Sigmoid colon (tissue), 7 donors: ENCODE results near the gene PRLR. TPM values are rescaled to one million over a fixed set of nuclear protein-coding genes. Genes with fewer than 3 reads are reported as not detected.
A peak's percentile ranks its signal among the peaks of the same experiment; 100 is the strongest.

ENCODE experiments used
- DNase-seq: peaks from one replicate; pipeline ENCODE4 v3.0.0-alpha.2; 2019
- H3K27ac ChIP-seq, 4 donors: fragments of 200-600 bp; sonication (generic); one replicate each; pipeline ENCODE4 v1.5.1; 2016 to 2019; ENCODE audit warnings: mild to moderate bottlenecking in 1 of 4
- H3K27me3 ChIP-seq, 3 donors: fragments of 200-600 bp; sonication (generic); one replicate each; pipeline ENCODE4 v1.5.1; 2019; ENCODE audit warnings: mild to moderate bottlenecking in 1 of 3
- H3K36me3 ChIP-seq, 4 donors: fragments of 200-600 bp; sonication (generic); one replicate each; pipeline ENCODE4 v1.5.1; 2016 to 2019
- H3K4me1 ChIP-seq, 4 donors: fragments of 200-600 bp; sonication (generic); one replicate each; pipeline ENCODE4 v1.5.1; 2017 to 2019
- H3K4me3 ChIP-seq, 4 donors: fragments of 200-600 bp; sonication (generic); one replicate each; pipeline ENCODE4 v1.5.1; 2017 to 2019; ENCODE audit warnings: mild to moderate bottlenecking in 2 of 4, moderate library complexity in 1 of 4
- H3K9me3 ChIP-seq, 4 donors: fragments of 200-600 bp in 3 of 4; sonication (generic) in 3 of 4; one replicate each; pipeline versions ENCODE4 v1.5.1 to v1.6.1; 2013 to 2019
- CTCF ChIP-seq, 4 experiments: fragments of 450-650 bp in 3 of 4; fragments of 200-600 bp in 1 of 4; IDR thresholded peaks; one replicate each; pipeline ENCODE4 v1.5.1; 2016 to 2019; ENCODE audit warnings: antibody characterized with exemption in 4 of 4, mild to moderate bottlenecking in 3 of 4, moderate library complexity in 2 of 4
- EP300 ChIP-seq, 4 donors: sonication (generic); formaldehyde crosslinking; IDR thresholded peaks; one replicate each; pipeline ENCODE4 v1.6.1; 2017; ENCODE audit warnings: antibody characterized with exemption in 4 of 4
- POLR2A ChIP-seq, 2 donors: fragments of 450-650 bp; IDR thresholded peaks; one replicate each; pipeline ENCODE4 v1.6.1; 2016; ENCODE audit warnings: antibody characterized with exemption in 2 of 2, mild to moderate bottlenecking in 2 of 2, moderate library complexity in 2 of 2
- POLR2AphosphoS5 ChIP-seq, 4 donors: sonication (generic); formaldehyde crosslinking; IDR thresholded peaks; one replicate each; pipeline ENCODE4 v1.6.1; 2017; ENCODE audit warnings: antibody characterized with exemption in 4 of 4
- WGBS, 2 donors: extraction: QIAGEN DNeasy Blood & Tissue Kit; methylation state at CpG; one replicate each; pipeline ENCODE4 v1.1.7; 2013; 5-methylcytosine and 5-hydroxymethylcytosine counted together
- intact Hi-C: fragments of 100-400 bp; cut with DNase I; formaldehyde crosslinking; loops from one replicate; pipeline ENCODE4 v1.15.1; 2023
- polyA plus RNA-seq, 3 donors: library from polyadenylated mRNA; stranded (reverse); fragments of 200-250 nt; gene quantifications; one replicate each; pipeline ENCODE4 v1.2.3, GENCODE V29; 2013
- total RNA-seq, 4 donors: library from RNA; depleted of rRNA; stranded (reverse); fragments of >200 nt; gene quantifications; one replicate each; pipeline ENCODE4 v1.1.0, GENCODE V29; 2016
- donor health status: healthy with polysubstance abuse.
- donor health status: Bipolar disorder and iron deficiency.
- donor health status: healthy.

PRLR gene
- total and polyA plus RNA-seq, 7 donors: 0.60 to 1.9 (median 0.95) TPM

GRCh38 chr5:35229076-35230037, 930 bp downstream of the PRLR start:
- peaks cover 0 to 46% (median 29%) of the 10 kb centered on the region in 3 donors for H3K27me3 ChIP-seq
- H3K36me3 ChIP-seq: no peaks in the 10 kb centered on the region
- H3K27ac ChIP-seq: peak overlapping the region in 2 of 4 donors; percentile 12 to 21
- peaks cover 0 to 19% (median 14%) of the 10 kb centered on the region in 4 donors for H3K4me1 ChIP-seq
- no peak for DNase-seq
- no peaks in the 10 kb centered on the region for H3K9me3 ChIP-seq
- no peak for TF ChIP-seq POLR2AphosphoS5 (IDR thresholded peaks at IDR 0.05)
- H3K4me3 ChIP-seq: peak overlapping the region; percentile 27 to 50 (median 44)
- intact Hi-C loops: no loop called here
- WGBS, 2 donors: 4 to 8% methylated on average over 30 of the region's 30 CpGs

GRCh38 chr5:35228310-35228709, 2.0 kb downstream of the PRLR start:
- WGBS, 2 donors: 49 to 50% methylated on average over 2 of the region's 2 CpGs
- TF ChIP-seq CTCF (IDR thresholded peaks at IDR 0.05) (no peak), POLR2A (IDR thresholded peaks at IDR 0.05) (no peak), POLR2AphosphoS5 (IDR thresholded peaks at IDR 0.05) (no peak), EP300 (IDR thresholded peaks at IDR 0.05) (no peak)
- Histone ChIP-seq H3K4me3 (no peak overlapping the region), H3K9me3 (no peaks in the 10 kb centered on the region), H3K27ac (no peak overlapping the region), H3K4me1 (peaks cover 0 to 19% (median 14%) of the 10 kb centered on the region in 4 donors), H3K27me3 (peaks cover 0 to 46% (median 29%) of the 10 kb centered on the region in 3 donors), H3K36me3 (no peaks in the 10 kb centered on the region)
- no peak for DNase-seq
- intact Hi-C loops: no loop called here

GRCh38 chr5:35227720-35228119, 2.6 kb downstream of the PRLR start:
- Histone ChIP-seq H3K36me3 (no peaks in the 10 kb centered on the region), H3K4me3 (no peak overlapping the region), H3K27ac (no peak overlapping the region), H3K4me1 (peaks cover 0 to 19% (median 14%) of the 10 kb centered on the region in 4 donors), H3K9me3 (no peaks in the 10 kb centered on the region), H3K27me3 (peaks cover 0 to 46% (median 29%) of the 10 kb centered on the region in 3 donors)
- WGBS, 2 donors: 92 to 94% methylated on average over 4 of the region's 4 CpGs
- no peak for TF ChIP-seq POLR2A (IDR thresholded peaks at IDR 0.05)
- no peak for TF ChIP-seq POLR2AphosphoS5 (IDR thresholded peaks at IDR 0.05)
- no peak for TF ChIP-seq CTCF (IDR thresholded peaks at IDR 0.05)
- no peak for TF ChIP-seq EP300 (IDR thresholded peaks at IDR 0.05)
- intact Hi-C loops: no loop called here
- DNase-seq: no peak

GRCh38 chr5:35223787-35224395, 6.4 kb downstream of the PRLR start:
- DNase-seq: no peak
- intact Hi-C loops: no loop called here
- TF ChIP-seq POLR2AphosphoS5 (IDR thresholded peaks at IDR 0.05) (no peak), CTCF (IDR thresholded peaks at IDR 0.05) (no peak), POLR2A (IDR thresholded peaks at IDR 0.05) (no peak), EP300 (IDR thresholded peaks at IDR 0.05) (no peak)
- Histone ChIP-seq H3K36me3 (no peaks in the 10 kb centered on the region), H3K4me3 (no peak overlapping the region), H3K9me3 (no peaks in the 10 kb centered on the region), H3K27me3 (peaks cover 0 to 32% (median 19%) of the 10 kb centered on the region in 3 donors), H3K4me1 (no peaks in the 10 kb centered on the region), H3K27ac (no peak overlapping the region)
- 30 to 67% methylated on average over 7 of the region's 7 CpGs for WGBS, 2 donors

- Histone ChIP-seq H3K4me1 (no peaks in the 10 kb centered on the region), H3K9me3 (no peaks in the 10 kb centered on the region), H3K36me3 (no peaks in the 10 kb centered on the region), H3K4me3 (no peak overlapping the region), H3K27ac (no peak overlapping the region), H3K27me3 (peaks cover 0 to 3% (median 0%) of the 10 kb centered on the region in 3 donors)
- no peak for DNase-seq
- TF ChIP-seq EP300 (IDR thresholded peaks at IDR 0.05): no peak
- no peak for TF ChIP-seq CTCF (IDR thresholded peaks at IDR 0.05)
- TF ChIP-seq POLR2A (IDR thresholded peaks at IDR 0.05): no peak
- TF ChIP-seq POLR2AphosphoS5 (IDR thresholded peaks at IDR 0.05): no peak
- intact Hi-C loops: no loop called here
Observed at GRCh38 chr5:35220967-35221366, 9.3 kb downstream of the PRLR start.
